HepG2 (cell line): ENCODE data around the gene TRIM7. TPM values are rescaled to one million over a fixed set of nuclear protein-coding genes. Genes with fewer than 3 reads are reported as not detected.

Experiments used
- ASH2L ChIP-seq: fragments of 300-600, 200-600 bp; sonication (generic); IDR thresholded peaks from 2 replicates; pipeline ENCODE4 v1.7.0; 2017; ENCODE audit warnings: low read depth, mild to moderate bottlenecking, moderate library complexity, mixed read lengths, low read length; ENCODE audit not compliant: insufficient read length
- CREB3 ChIP-seq: sonication (generic); formaldehyde crosslinking; IDR thresholded peaks from 2 replicates; pipeline ENCODE4 v1.5.0; 2020; ENCODE audit warnings: missing genetic modification reagents
- GTF3A ChIP-seq: sonication (generic); formaldehyde crosslinking; conservative IDR thresholded peaks from 2 replicates; pipeline ENCODE4 v1.4.0; 2020; ENCODE audit warnings: mild to moderate bottlenecking, missing genetic modification reagents
- HDAC2 ChIP-seq: sonication (generic); formaldehyde crosslinking; IDR thresholded peaks from 2 replicates; pipeline ENCODE4 v1.4.0; 2020; ENCODE audit warnings: missing genetic modification reagents
- HOXA9 ChIP-seq: sonication (generic); formaldehyde crosslinking; IDR thresholded peaks from 2 replicates; pipeline ENCODE4 v1.8.1; 2022; ENCODE audit warnings: missing genetic modification reagents, mild to moderate bottlenecking, moderate library complexity, borderline replicate concordance
- IRF2 ChIP-seq: IDR thresholded peaks from 2 replicates; pipeline ENCODE4 v1.6.1; 2018; ENCODE audit warnings: missing genetic modification reagents, missing compliant biosample characterization
- MXD4 ChIP-seq: IDR thresholded peaks from 2 replicates; pipeline ENCODE4 v1.6.1; 2016; ENCODE audit warnings: mild to moderate bottlenecking, missing biosample characterization, missing genetic modification reagents
- RXRB ChIP-seq: IDR thresholded peaks from 2 replicates; pipeline ENCODE4 v1.6.1; 2016; ENCODE audit warnings: borderline replicate concordance, missing genetic modification reagents, missing compliant biosample characterization
- SMAD3 ChIP-seq: sonication (generic); formaldehyde crosslinking; IDR thresholded peaks from 2 replicates; pipeline ENCODE4 v1.4.0; 2020; ENCODE audit warnings: missing genetic modification reagents
- TP53 ChIP-seq: sonication (generic); formaldehyde crosslinking; conservative IDR thresholded peaks from 2 replicates; pipeline ENCODE4 v1.4.0; 2020; ENCODE audit warnings: missing genetic modification reagents
- TRAFD1 ChIP-seq: sonication (generic); formaldehyde crosslinking; IDR thresholded peaks from 2 replicates; pipeline ENCODE4 v1.5.1; 2020; ENCODE audit warnings: missing genetic modification reagents, mild to moderate bottlenecking, borderline replicate concordance
- ZBTB10 ChIP-seq: sonication (generic); formaldehyde crosslinking; IDR thresholded peaks from 2 replicates; pipeline ENCODE4 v1.4.0; 2020; ENCODE audit warnings: missing genetic modification reagents, borderline replicate concordance
- ZBTB20 ChIP-seq: sonication (generic); formaldehyde crosslinking; IDR thresholded peaks from 2 replicates; pipeline ENCODE4 v1.8.1; 2023; ENCODE audit warnings: missing genetic modification reagents, low read depth, mild to moderate bottlenecking, borderline replicate concordance
- ZFP36 ChIP-seq: fragments of 150-350 bp; IDR thresholded peaks from 2 replicates; pipeline ENCODE4 v1.6.1; 2018; ENCODE audit warnings: borderline replicate concordance, low read length, low read depth; ENCODE audit not compliant: partially characterized antibody
- ZNF326 ChIP-seq: sonication (generic); formaldehyde crosslinking; IDR thresholded peaks from 2 replicates; pipeline ENCODE4 v1.4.0; 2020; ENCODE audit warnings: missing genetic modification reagents, borderline replicate concordance
- ZNF562 ChIP-seq: sonication (generic); formaldehyde crosslinking; IDR thresholded peaks from 2 replicates; pipeline ENCODE4 v1.8.0; 2022; ENCODE audit warnings: missing genetic modification reagents, borderline replicate concordance
- ZNF615 ChIP-seq: sonication (generic); formaldehyde crosslinking; IDR thresholded peaks from 2 replicates; pipeline ENCODE4 v1.5.0; 2020; ENCODE audit warnings: mild to moderate bottlenecking, missing genetic modification reagents, borderline replicate concordance
- ZNF619 ChIP-seq: sonication (generic); formaldehyde crosslinking; IDR thresholded peaks from 2 replicates; pipeline ENCODE4 v1.4.0; 2020; ENCODE audit warnings: mild to moderate bottlenecking, missing genetic modification reagents
- ZXDC ChIP-seq: sonication (generic); formaldehyde crosslinking; IDR thresholded peaks from 2 replicates; pipeline ENCODE4 v1.5.0; 2020; ENCODE audit warnings: mild to moderate bottlenecking, missing genetic modification reagents
- polyA plus RNA-seq, 8 experiments: library from polyadenylated mRNA; depleted of rRNA in 3 of 8; stranded (reverse) in 7 of 8; unstranded in 1 of 8; fragments of >200 nt; fragmentation: Illumina TruSeq in 4 of 8; extraction: Trizol in 4 of 8; gene quantifications; 2 replicates each; pipeline versions ENCODE4 v1.2.1 to v1.2.3, GENCODE V29; 2011 to 2016; ENCODE audit warnings: low read depth in 4 of 8, missing spikeins in 1 of 8, mixed read lengths in 1 of 8; ENCODE audit not compliant: insufficient read depth in 1 of 8
- total RNA-seq, 5 experiments: library from RNA; depleted of rRNA; stranded (reverse); fragments of >200 nt; fragmentation: Illumina TruSeq; extraction: Trizol; gene quantifications; 2 replicates each; pipeline ENCODE4 v1.2.3, GENCODE V29; 2016; ENCODE audit warnings: low read depth in 1 of 5

TRIM7 gene
- total and polyA plus RNA-seq, 2 of the 13 experiments (the other 11 are each of a cell fraction or from before 2014, with no cell fraction given), result 0.13 TPM; not detected in 1

- TF ChIP-seq ZNF619, result peak; percentile 15; the same call in 1 of the 2 replicates
- peak; percentile 44 for TF ChIP-seq ZFP36
- peak; percentile 62; the same call in 1 of the 2 replicates for TF ChIP-seq RXRB (CRISPR knock-in tag)
- peak; percentile 74; the same call in 1 of the 2 replicates for TF ChIP-seq SMAD3 (CRISPR knock-in tag)
- TF ChIP-seq HDAC2, result 0 out of 2 replicates have a peak, but pooled peaks have one; percentile 32
- 0 out of 2 replicates have a peak, but pooled peaks have one; percentile 16 for TF ChIP-seq ZBTB10 (CRISPR knock-in tag)
- peak; percentile 98 for TF ChIP-seq GTF3A (CRISPR knock-in tag)
- TF ChIP-seq ZBTB20 (CRISPR knock-in tag), result no peak
- peak; percentile 58; the same call in 1 of the 2 replicates for TF ChIP-seq IRF2 (CRISPR knock-in tag)
- no peak for TF ChIP-seq ZNF615 (CRISPR knock-in tag)
- TF ChIP-seq ZNF326 (CRISPR knock-in tag), result no peak
- peak; percentile 67; the same call in 1 of the 2 replicates for TF ChIP-seq ZXDC (CRISPR knock-in tag)
- TF ChIP-seq ZNF562, result no peak
- TF ChIP-seq TRAFD1 (CRISPR knock-in tag), result no peak
- 0 out of 2 replicates have a peak, but pooled peaks have one; percentile 40 for TF ChIP-seq TP53 (CRISPR knock-in tag)
- peak; percentile 52 for TF ChIP-seq ASH2L
- TF ChIP-seq HOXA9, result peak; percentile 44; the same call in 1 of the 2 replicates
- 0 out of 2 replicates have a peak, but pooled peaks have one; percentile 64 for TF ChIP-seq CREB3 (CRISPR knock-in tag)
- no peak; the same call in 1 of the 2 replicates for TF ChIP-seq MXD4 (CRISPR knock-in tag)
Measured at GRCh38 chr5:181191526-181192336, 13.3 kb downstream of the TRIM7 start (continued).
